SU-DHL-6 (cell line): ENCODE data around the gene SENP3.

Experiments
- H2AFZ ChIP-seq: fragments of 200-600 bp; sonication (generic); 2 replicates; pipeline ENCODE4 v1.6.1; 2014; ENCODE audit warnings: low read depth, mild to moderate bottlenecking, moderate library complexity, mixed read lengths, antibody characterized with exemption, low read length; ENCODE audit not compliant: severe bottlenecking
- H3F3A ChIP-seq: fragments of 200-600 bp; shearing (Covaris generic); 2 replicates; pipeline ENCODE4 v1.6.0; 2016; ENCODE audit warnings: antibody characterized with exemption, mild to moderate bottlenecking; ENCODE audit not compliant: insufficient read depth
- H3K27ac ChIP-seq: fragments of 200-600 bp; sonication (generic); 2 replicates; pipeline ENCODE4 v1.5.1; 2016; ENCODE audit warnings: low read depth, mild to moderate bottlenecking, low read length, moderate library complexity, mixed read lengths
- H3K27me3 ChIP-seq: fragments of 200-600 bp; sonication (generic), shearing (Covaris generic); 2 replicates; pipeline ENCODE4 v1.6.0; 2014; ENCODE audit warnings: mild to moderate bottlenecking, low read length
- H3K36me3 ChIP-seq: fragments of 200-600 bp; sonication (generic); 2 replicates; pipeline ENCODE4 v1.6.1; 2014; ENCODE audit warnings: mild to moderate bottlenecking, low read length, mixed read lengths
- H3K4me2 ChIP-seq: fragments of 300-600, 200-600 bp; shearing (Covaris generic), sonication (generic); 2 replicates; pipeline ENCODE4 v1.6.0; 2014; ENCODE audit warnings: low read length, low read depth, mild to moderate bottlenecking; ENCODE audit not compliant: poor library complexity, severe bottlenecking
- H3K4me3 ChIP-seq: fragments of 200-600 bp; sonication (generic); 2 replicates; pipeline ENCODE4 v1.5.1; 2014; ENCODE audit warnings: antibody characterized with exemption, low read length, mild to moderate bottlenecking, mixed read lengths; ENCODE audit not compliant: insufficient read depth, poor library complexity, severe bottlenecking
- H3K79me2 ChIP-seq: fragments of 200-600 bp; sonication (generic); 2 replicates; pipeline ENCODE4 v1.6.1; 2014; ENCODE audit warnings: mild to moderate bottlenecking, low read length, moderate library complexity; ENCODE audit not compliant: insufficient read depth
- H3K9ac ChIP-seq: fragments of 200-600 bp; sonication (generic); 2 replicates; pipeline ENCODE4 v1.7.0; 2014; ENCODE audit warnings: mild to moderate bottlenecking, low read length
- H3K9me2 ChIP-seq: fragments of 200-600 bp; sonication (generic); replicated peaks from 2 replicates; pipeline ENCODE4 v1.6.1; 2014; ENCODE audit warnings: low read length; ENCODE audit not compliant: insufficient read depth
- H3K9me3 ChIP-seq: fragments of 200-600 bp; sonication (generic); 2 replicates; pipeline ENCODE4 v1.6.1; 2014; ENCODE audit warnings: low read length, mixed read lengths; ENCODE audit not compliant: insufficient read depth
- H4K20me1 ChIP-seq: fragments of 200-600 bp; sonication (generic); 2 replicates; pipeline ENCODE4 v1.6.1; 2014; ENCODE audit warnings: low read depth, mild to moderate bottlenecking, antibody characterized with exemption, low read length, moderate library complexity, mixed read lengths
- EZH2phosphoT487 ChIP-seq: fragments of 200-600 bp; sonication (generic), shearing (Covaris generic); conservative IDR thresholded peaks from 2 replicates; pipeline ENCODE4 v1.6.1; 2018; ENCODE audit warnings: mild to moderate bottlenecking, antibody characterized with exemption, low read length, moderate library complexity, mixed read lengths
- TF ChIP-seq, protein P1 (sequence below): fragments of 200-600 bp; sonication (generic); IDR thresholded peaks from one replicate; pipeline ENCODE4 v1.5.1; 2017; ENCODE audit warnings: antibody characterized with exemption, mild to moderate bottlenecking, low read length, moderate library complexity; ENCODE audit not compliant: insufficient read depth, poor library complexity, severe bottlenecking

Gene SENP3

DNA sequence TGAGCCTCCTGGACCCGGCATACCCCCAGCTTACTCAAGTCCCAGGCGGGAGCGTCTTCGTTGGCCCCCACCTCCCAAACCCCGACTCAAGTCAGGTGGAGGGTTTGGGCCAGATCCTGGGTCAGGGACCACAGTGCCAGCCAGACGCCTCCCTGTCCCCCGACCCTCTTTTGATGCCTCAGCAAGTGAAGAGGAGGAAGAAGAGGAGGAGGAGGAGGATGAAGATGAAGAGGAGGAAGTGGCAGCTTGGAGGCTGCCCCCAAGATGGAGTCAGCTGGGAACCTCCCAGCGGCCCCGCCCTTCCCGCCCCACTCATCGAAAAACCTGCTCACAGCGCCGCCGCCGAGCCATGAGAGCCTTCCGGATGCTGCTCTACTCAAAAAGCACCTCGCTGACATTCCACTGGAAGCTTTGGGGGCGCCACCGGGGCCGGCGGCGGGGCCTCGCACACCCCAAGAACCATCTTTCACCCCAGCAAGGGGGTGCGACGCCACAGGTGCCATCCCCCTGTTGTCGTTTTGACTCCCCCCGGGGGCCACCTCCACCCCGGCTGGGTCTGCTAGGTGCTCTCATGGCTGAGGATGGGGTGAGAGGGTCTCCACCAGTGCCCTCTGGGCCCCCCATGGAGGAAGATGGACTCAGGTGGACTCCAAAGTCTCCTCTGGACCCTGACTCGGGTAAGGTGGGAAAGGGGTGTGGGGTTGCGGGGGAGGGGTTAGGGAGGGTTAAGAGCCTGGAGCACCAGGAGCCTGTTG lies 1.6 kb downstream of the SENP3 start:
- no peak overlapping the region for H3K27ac ChIP-seq
- H3K9me3 ChIP-seq = no peaks in the 10 kb centered on the region
- peak overlapping the region; percentile 99 for H3K9ac ChIP-seq
- no peaks in the 10 kb centered on the region for H3K9me2 ChIP-seq
- peak overlapping the region; percentile 80 for H3K4me2 ChIP-seq
- no peaks in the 10 kb centered on the region for H3F3A ChIP-seq
- no peak overlapping the region for H2AFZ ChIP-seq
- no peaks in the 10 kb centered on the region for H3K27me3 ChIP-seq
- peaks cover 8% of the 10 kb centered on the region; the same call in 1 of the 2 replicates for H3K36me3 ChIP-seq
- TF ChIP-seq EZH2phosphoT487 = no peak
- TF ChIP-seq, protein P1, sequence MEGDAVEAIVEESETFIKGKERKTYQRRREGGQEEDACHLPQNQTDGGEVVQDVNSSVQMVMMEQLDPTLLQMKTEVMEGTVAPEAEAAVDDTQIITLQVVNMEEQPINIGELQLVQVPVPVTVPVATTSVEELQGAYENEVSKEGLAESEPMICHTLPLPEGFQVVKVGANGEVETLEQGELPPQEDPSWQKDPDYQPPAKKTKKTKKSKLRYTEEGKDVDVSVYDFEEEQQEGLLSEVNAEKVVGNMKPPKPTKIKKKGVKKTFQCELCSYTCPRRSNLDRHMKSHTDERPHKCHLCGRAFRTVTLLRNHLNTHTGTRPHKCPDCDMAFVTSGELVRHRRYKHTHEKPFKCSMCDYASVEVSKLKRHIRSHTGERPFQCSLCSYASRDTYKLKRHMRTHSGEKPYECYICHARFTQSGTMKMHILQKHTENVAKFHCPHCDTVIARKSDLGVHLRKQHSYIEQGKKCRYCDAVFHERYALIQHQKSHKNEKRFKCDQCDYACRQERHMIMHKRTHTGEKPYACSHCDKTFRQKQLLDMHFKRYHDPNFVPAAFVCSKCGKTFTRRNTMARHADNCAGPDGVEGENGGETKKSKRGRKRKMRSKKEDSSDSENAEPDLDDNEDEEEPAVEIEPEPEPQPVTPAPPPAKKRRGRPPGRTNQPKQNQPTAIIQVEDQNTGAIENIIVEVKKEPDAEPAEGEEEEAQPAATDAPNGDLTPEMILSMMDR = no peak
- H4K20me1 ChIP-seq = no peaks in the 10 kb centered on the region
- peaks cover 33% of the 10 kb centered on the region for H3K79me2 ChIP-seq
- peak overlapping the region; percentile 95 for H3K4me3 ChIP-seq

DNA sequence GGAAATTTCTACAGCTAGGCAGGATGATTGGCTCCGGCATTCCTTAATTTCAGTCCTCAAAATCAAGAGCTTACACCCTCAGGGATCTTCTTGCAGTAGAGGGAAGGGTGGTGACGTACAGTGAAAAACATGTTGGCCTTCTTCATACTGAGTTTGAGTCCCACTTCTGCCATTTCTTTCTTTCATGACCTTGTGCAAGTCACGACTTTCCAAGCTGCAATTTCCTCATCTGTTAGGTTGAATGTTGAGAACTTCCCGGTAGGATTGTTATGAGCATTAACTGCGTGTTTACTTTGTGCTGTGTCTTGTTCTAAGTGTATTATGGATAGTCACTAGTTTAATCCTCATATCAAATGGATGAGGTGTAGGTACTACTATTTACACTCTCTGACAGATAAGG lies 7.9 kb downstream of the SENP3 start:
- no peak overlapping the region for H3K27ac ChIP-seq
- no peak overlapping the region for H2AFZ ChIP-seq
- peaks cover 20% of the 10 kb centered on the region for H3K36me3 ChIP-seq
- TF ChIP-seq, protein P1 = no peak
- no peak for TF ChIP-seq EZH2phosphoT487
- H3F3A ChIP-seq = peaks cover 37% of the 10 kb centered on the region
- no peaks in the 10 kb centered on the region for H3K9me2 ChIP-seq
- H3K27me3 ChIP-seq = no peaks in the 10 kb centered on the region
- H3K79me2 ChIP-seq = peaks cover 29% of the 10 kb centered on the region
- H3K9me3 ChIP-seq = no peaks in the 10 kb centered on the region
- H4K20me1 ChIP-seq = peaks cover 7% of the 10 kb centered on the region; the same call in 1 of the 2 replicates
- H3K4me2 ChIP-seq = no peak overlapping the region
- no peak overlapping the region for H3K4me3 ChIP-seq
- H3K9ac ChIP-seq = no peak overlapping the region

DNA sequence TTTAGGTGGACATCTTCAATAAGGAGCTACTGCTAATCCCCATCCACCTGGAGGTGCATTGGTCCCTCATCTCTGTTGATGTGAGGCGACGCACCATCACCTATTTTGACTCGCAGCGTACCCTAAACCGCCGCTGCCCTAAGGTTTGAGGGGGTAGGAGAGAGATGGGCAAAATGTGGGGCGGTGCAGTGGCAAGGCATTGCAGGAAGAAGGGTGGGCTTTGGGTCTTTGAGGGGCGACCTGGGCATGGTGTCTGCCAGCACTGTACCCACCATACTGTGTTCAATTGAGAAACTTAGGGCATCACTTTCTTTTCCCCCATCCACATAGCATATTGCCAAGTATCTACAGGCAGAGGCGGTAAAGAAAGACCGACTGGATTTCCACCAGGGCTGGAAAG lies 8.6 kb downstream of the SENP3 start:
- TF ChIP-seq EZH2phosphoT487 = no peak
- TF ChIP-seq, protein P1 = no peak
- Histone ChIP-seq H3K4me3 (no peak overlapping the region), H3K9me2 (no peaks in the 10 kb centered on the region), H3K27ac (no peak overlapping the region), H3K36me3 (peaks cover 26% of the 10 kb centered on the region), H3K27me3 (no peaks in the 10 kb centered on the region), H3K4me2 (no peak overlapping the region), H3K9ac (no peak overlapping the region), H2AFZ (no peak overlapping the region), H4K20me1 (peaks cover 15% of the 10 kb centered on the region; the same call in 1 of the 2 replicates), H3K79me2 (peaks cover 35% of the 10 kb centered on the region), H3F3A (peaks cover 45% of the 10 kb centered on the region), H3K9me3 (no peaks in the 10 kb centered on the region)
